GM12878 (cell line): ENCODE data around the gene MRPS15. TPM values are rescaled to one million over a fixed set of nuclear protein-coding genes. Genes with fewer than 3 reads are reported as not detected.

Source experiments
- CBX3 ChIP-seq: fragments of 200-600 bp; sonication (generic); IDR thresholded peaks from 2 replicates; pipeline ENCODE4 v1.6.1; 2016; ENCODE audit warnings: low read depth, borderline replicate concordance
- CHD1 ChIP-seq: IDR thresholded peaks from 2 replicates; pipeline ENCODE4 v1.6.1; 2012; ENCODE audit warnings: low read depth, low read length, improper control_type of control experiment
- CREB1 ChIP-seq: IDR thresholded peaks from 2 replicates; pipeline ENCODE4 v1.6.1; 2012; ENCODE audit warnings: low read depth, mild to moderate bottlenecking, inconsistent platforms
- FOXK2 ChIP-seq: fragments of 450-650 bp; IDR thresholded peaks from 2 replicates; pipeline ENCODE4 v1.6.1; 2017; ENCODE audit warnings: mild to moderate bottlenecking, moderate library complexity
- GATAD2B ChIP-seq: fragments of 450-650 bp; conservative IDR thresholded peaks from 2 replicates; pipeline ENCODE4 v1.6.1; 2017; ENCODE audit warnings: low read depth, mild to moderate bottlenecking, moderate library complexity
- IKZF1 ChIP-seq: fragments of 450-650 bp; conservative IDR thresholded peaks from 2 replicates; pipeline ENCODE4 v1.6.1; 2017; ENCODE audit warnings: antibody characterized with exemption, mild to moderate bottlenecking
- JUNB ChIP-seq: IDR thresholded peaks from 2 replicates; pipeline ENCODE4 v1.6.1; 2016; ENCODE audit warnings: antibody characterized with exemption, mild to moderate bottlenecking
- MTA3 ChIP-seq: IDR thresholded peaks from 2 replicates; pipeline ENCODE4 v1.6.1; 2012; ENCODE audit warnings: low read length, inconsistent platforms, borderline replicate concordance
- MYC ChIP-seq: IDR thresholded peaks from 2 replicates; pipeline ENCODE4 v1.6.1; 2011; ENCODE audit warnings: mild to moderate bottlenecking, low read length, moderate library complexity, inconsistent platforms; ENCODE audit not compliant: insufficient read depth, insufficient replicate concordance, insufficient read length, severe bottlenecking
- NBN ChIP-seq: fragments of 450-650 bp; IDR thresholded peaks from 2 replicates; pipeline ENCODE4 v1.6.1; 2016
- NFYB ChIP-seq: IDR thresholded peaks from 2 replicates; pipeline ENCODE4 v1.6.1; 2011; ENCODE audit warnings: low read depth, mild to moderate bottlenecking, low read length, improper control_type of control experiment, moderate library complexity; ENCODE audit not compliant: insufficient read depth
- NR2F1 ChIP-seq: fragments of 450-650 bp; conservative IDR thresholded peaks from 2 replicates; pipeline ENCODE4 v1.6.1; 2017; ENCODE audit warnings: mild to moderate bottlenecking
- RAD21 ChIP-seq: IDR thresholded peaks from 2 replicates; pipeline ENCODE4 v1.6.1; 2011; ENCODE audit warnings: mild to moderate bottlenecking, low read depth, low read length, moderate library complexity; ENCODE audit not compliant: insufficient read depth
- RB1 ChIP-seq: fragments of 450-650 bp; formaldehyde crosslinking; IDR thresholded peaks from 2 replicates; pipeline ENCODE4 v1.6.1; 2017; ENCODE audit warnings: mild to moderate bottlenecking, borderline replicate concordance
- SIN3A ChIP-seq: IDR thresholded peaks from 2 replicates; pipeline ENCODE4 v1.6.1; 2012; ENCODE audit warnings: low read depth, low read length, improper control_type of control experiment
- SPI1 ChIP-seq: IDR thresholded peaks from 2 replicates; pipeline ENCODE4 v1.6.1; 2011; ENCODE audit warnings: low read depth, mild to moderate bottlenecking, low read length, moderate library complexity, borderline replicate concordance; ENCODE audit not compliant: insufficient read depth
- SREBF1 ChIP-seq: IDR thresholded peaks from 2 replicates; pipeline ENCODE4 v1.6.1; 2012; ENCODE audit warnings: mild to moderate bottlenecking, low read length
- SUZ12 ChIP-seq: fragments of 200-600 bp; sonication (generic); IDR thresholded peaks from one replicate; pipeline ENCODE4 v1.6.1; 2018; ENCODE audit warnings: antibody characterized with exemption, mild to moderate bottlenecking; ENCODE audit not compliant: unreplicated experiment
- ZNF217 ChIP-seq: fragments of 450-650 bp; IDR thresholded peaks from 2 replicates; pipeline ENCODE4 v1.6.1; 2017; ENCODE audit warnings: antibody characterized with exemption, mild to moderate bottlenecking
- ZNF274 ChIP-seq: IDR thresholded peaks from one replicate; pipeline ENCODE4 v1.8.0; 2011; ENCODE audit not compliant: insufficient read length, insufficient read depth
- ZNF384 ChIP-seq: IDR thresholded peaks from 2 replicates; pipeline ENCODE4 v1.6.1; 2012; ENCODE audit warnings: low read depth, mild to moderate bottlenecking, low read length, improper control_type of control experiment, borderline replicate concordance
- polyA plus RNA-seq, 11 experiments: library from polyadenylated mRNA; depleted of rRNA in 4 of 11; unstranded in 6 of 11; stranded (reverse) in 5 of 11; fragments of >200 nt; fragmentation: Nextera tagmentation in 4 of 11; fragmentation: Illumina TruSeq in 1 of 11; extraction: Ambion mirVana in 4 of 11; extraction: Trizol in 1 of 11; gene quantifications; 1 replicate in 1 of 11; 2 replicates in 10 of 11; pipeline versions ENCODE4 v1.2.1 to v1.2.3, GENCODE V29; 2011 to 2016; ENCODE audit warnings: inconsistent platforms in 2 of 11, missing spikeins in 2 of 11, low read depth in 1 of 11
- total RNA-seq, 4 experiments: library from RNA; depleted of rRNA in 3 of 4; stranded (reverse); fragments of >200 nt in 3 of 4; fragmentation: Illumina TruSeq in 1 of 4; extraction: Trizol in 1 of 4; gene quantifications; 2 replicates each; pipeline versions ENCODE4 v1.2.1 to v1.2.3, GENCODE V29; 2013 to 2021
- TF ChIP-seq, protein P1 (sequence below): IDR thresholded peaks from 2 replicates; pipeline ENCODE4 v1.6.1; 2011; ENCODE audit warnings: mild to moderate bottlenecking, low read depth, low read length, moderate library complexity; ENCODE audit not compliant: insufficient replicate concordance
- TF ChIP-seq, protein P2 (sequence below): fragments of 450-650 bp; IDR thresholded peaks from 2 replicates; pipeline ENCODE4 v1.6.1; 2018; ENCODE audit warnings: mild to moderate bottlenecking, low read depth, moderate library complexity; ENCODE audit not compliant: partially characterized antibody
- TF ChIP-seq, protein P3 (sequence below): IDR thresholded peaks from 2 replicates; pipeline ENCODE4 v1.6.1; 2011; ENCODE audit warnings: borderline replicate concordance, low read depth, mild to moderate bottlenecking, moderate library complexity, mixed read lengths, low read length; ENCODE audit not compliant: insufficient read depth; ENCODE audit errors: extremely low read length
- TF ChIP-seq, protein P4 (sequence below), 3 experiments: IDR thresholded peaks in 2 of 3; conservative IDR thresholded peaks in 1 of 3; 2 replicates each; pipeline ENCODE4 v1.5.1; 2011; ENCODE audit warnings: low read depth in 3 of 3, low read length in 3 of 3, mild to moderate bottlenecking in 3 of 3, control low read depth in 2 of 3, moderate library complexity in 2 of 3, inconsistent platforms in 1 of 3, mixed read lengths in 1 of 3; ENCODE audit not compliant: control insufficient read depth in 2 of 3, insufficient read depth in 1 of 3; ENCODE audit errors: extremely low read depth in 1 of 3

The MRPS15 gene
- total and polyA plus RNA-seq, 10 of the 15 experiments (the other 5 are each of a cell fraction or from before 2014, with no cell fraction given): 41.1 to 207 (median 107) TPM

DNA sequence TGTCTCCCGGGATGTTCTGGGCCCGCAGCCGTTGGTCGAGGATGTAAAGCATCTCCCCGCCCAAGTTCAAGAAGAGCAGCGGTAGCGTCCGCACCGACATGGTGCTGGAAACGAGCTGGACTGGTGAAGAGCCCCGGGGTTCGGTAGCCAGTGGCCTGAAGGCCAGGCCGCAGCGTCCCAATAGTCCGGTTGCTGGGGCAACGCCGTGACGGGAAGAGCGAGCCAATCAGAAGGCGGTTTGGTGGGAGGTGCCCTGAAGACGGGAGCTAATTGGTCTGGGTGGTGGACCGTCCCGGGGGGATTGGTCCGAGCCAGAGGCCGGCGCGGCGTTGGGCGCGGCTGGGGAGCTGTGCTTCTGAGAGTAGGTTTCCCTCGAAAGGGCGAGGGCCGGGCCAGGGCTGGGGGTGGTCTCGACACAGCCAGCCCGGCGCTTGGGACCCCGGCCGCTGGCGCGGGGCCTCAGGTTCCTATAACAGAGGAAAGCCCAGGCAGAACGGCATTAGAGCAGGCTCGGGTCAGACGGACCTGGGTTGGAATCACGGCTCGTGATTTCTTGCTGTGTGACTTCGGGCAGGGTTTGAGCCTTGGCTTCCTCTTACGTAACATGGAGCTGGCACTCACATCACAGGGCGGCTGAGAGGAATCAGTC, 13.8 kb downstream of the MRPS15 start, which contains the start of gene OSCP1 (continued):
- TF ChIP-seq, protein P1, sequence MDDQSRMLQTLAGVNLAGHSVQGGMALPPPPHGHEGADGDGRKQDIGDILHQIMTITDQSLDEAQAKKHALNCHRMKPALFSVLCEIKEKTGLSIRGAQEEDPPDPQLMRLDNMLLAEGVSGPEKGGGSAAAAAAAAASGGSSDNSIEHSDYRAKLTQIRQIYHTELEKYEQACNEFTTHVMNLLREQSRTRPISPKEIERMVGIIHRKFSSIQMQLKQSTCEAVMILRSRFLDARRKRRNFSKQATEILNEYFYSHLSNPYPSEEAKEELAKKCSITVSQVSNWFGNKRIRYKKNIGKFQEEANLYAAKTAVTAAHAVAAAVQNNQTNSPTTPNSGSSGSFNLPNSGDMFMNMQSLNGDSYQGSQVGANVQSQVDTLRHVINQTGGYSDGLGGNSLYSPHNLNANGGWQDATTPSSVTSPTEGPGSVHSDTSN: no peak
- no peak for TF ChIP-seq SPI1
- no peak for TF ChIP-seq MTA3
- peak; percentile 92 for TF ChIP-seq NFYB
- TF ChIP-seq CREB1: no peak
- TF ChIP-seq NBN: peak; percentile 41; the same call in 1 of the 2 replicates
- TF ChIP-seq, protein P2, sequence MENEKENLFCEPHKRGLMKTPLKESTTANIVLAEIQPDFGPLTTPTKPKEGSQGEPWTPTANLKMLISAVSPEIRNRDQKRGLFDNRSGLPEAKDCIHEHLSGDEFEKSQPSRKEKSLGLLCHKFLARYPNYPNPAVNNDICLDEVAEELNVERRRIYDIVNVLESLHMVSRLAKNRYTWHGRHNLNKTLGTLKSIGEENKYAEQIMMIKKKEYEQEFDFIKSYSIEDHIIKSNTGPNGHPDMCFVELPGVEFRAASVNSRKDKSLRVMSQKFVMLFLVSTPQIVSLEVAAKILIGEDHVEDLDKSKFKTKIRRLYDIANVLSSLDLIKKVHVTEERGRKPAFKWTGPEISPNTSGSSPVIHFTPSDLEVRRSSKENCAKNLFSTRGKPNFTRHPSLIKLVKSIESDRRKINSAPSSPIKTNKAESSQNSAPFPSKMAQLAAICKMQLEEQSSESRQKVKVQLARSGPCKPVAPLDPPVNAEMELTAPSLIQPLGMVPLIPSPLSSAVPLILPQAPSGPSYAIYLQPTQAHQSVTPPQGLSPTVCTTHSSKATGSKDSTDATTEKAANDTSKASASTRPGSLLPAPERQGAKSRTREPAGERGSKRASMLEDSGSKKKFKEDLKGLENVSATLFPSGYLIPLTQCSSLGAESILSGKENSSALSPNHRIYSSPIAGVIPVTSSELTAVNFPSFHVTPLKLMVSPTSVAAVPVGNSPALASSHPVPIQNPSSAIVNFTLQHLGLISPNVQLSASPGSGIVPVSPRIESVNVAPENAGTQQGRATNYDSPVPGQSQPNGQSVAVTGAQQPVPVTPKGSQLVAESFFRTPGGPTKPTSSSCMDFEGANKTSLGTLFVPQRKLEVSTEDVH: no peak
- TF ChIP-seq ZNF274: no peak
- no peak for TF ChIP-seq MYC
- no peak for TF ChIP-seq FOXK2
- TF ChIP-seq RB1: peak; percentile 83; the same call in 1 of the 2 replicates
- TF ChIP-seq CHD1: no peak
- TF ChIP-seq GATAD2B: 0 out of 2 replicates have a peak, but pooled peaks have one; percentile 66
- peak; percentile 46; the same call in 1 of the 2 replicates for TF ChIP-seq IKZF1
- TF ChIP-seq, protein P3, sequence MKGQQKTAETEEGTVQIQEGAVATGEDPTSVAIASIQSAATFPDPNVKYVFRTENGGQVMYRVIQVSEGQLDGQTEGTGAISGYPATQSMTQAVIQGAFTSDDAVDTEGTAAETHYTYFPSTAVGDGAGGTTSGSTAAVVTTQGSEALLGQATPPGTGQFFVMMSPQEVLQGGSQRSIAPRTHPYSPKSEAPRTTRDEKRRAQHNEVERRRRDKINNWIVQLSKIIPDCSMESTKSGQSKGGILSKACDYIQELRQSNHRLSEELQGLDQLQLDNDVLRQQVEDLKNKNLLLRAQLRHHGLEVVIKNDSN: no peak
- TF ChIP-seq SREBF1: no peak
- peak; percentile 97 for TF ChIP-seq SIN3A
- TF ChIP-seq SUZ12: no peak
- TF ChIP-seq CBX3: no peak
- no peak for TF ChIP-seq ZNF217
- 0 out of 2 replicates have a peak, but pooled peaks have one; percentile 33 for TF ChIP-seq NR2F1
- no peak for TF ChIP-seq JUNB
- TF ChIP-seq ZNF384: no peak
- no peak for TF ChIP-seq RAD21
- TF ChIP-seq, protein P4, sequence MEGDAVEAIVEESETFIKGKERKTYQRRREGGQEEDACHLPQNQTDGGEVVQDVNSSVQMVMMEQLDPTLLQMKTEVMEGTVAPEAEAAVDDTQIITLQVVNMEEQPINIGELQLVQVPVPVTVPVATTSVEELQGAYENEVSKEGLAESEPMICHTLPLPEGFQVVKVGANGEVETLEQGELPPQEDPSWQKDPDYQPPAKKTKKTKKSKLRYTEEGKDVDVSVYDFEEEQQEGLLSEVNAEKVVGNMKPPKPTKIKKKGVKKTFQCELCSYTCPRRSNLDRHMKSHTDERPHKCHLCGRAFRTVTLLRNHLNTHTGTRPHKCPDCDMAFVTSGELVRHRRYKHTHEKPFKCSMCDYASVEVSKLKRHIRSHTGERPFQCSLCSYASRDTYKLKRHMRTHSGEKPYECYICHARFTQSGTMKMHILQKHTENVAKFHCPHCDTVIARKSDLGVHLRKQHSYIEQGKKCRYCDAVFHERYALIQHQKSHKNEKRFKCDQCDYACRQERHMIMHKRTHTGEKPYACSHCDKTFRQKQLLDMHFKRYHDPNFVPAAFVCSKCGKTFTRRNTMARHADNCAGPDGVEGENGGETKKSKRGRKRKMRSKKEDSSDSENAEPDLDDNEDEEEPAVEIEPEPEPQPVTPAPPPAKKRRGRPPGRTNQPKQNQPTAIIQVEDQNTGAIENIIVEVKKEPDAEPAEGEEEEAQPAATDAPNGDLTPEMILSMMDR (IDR thresholded peaks at IDR 0.05 in 2 of 3, conservative IDR thresholded peaks at IDR 0.05 in 1 of 3; ENCODE audit: control insufficient read depth in 2 of 3, extremely low read depth in 1 of 3, insufficient read depth in 1 of 3, low read depth in 3 of 3, low read length in 3 of 3): no peak
